Measurements from ENCODE around the gene ANKRD55. TPM values are rescaled to one million over a fixed set of nuclear protein-coding genes. Genes with fewer than 3 reads are reported as not detected.

ANKRD55 gene
- total and polyA plus RNA-seq, 9 of the 15 experiments (the other 6 are each of a cell fraction or from before 2014, with no cell fraction given), result 3.4 to 10.6 (median 6.5) TPM

DNA sequence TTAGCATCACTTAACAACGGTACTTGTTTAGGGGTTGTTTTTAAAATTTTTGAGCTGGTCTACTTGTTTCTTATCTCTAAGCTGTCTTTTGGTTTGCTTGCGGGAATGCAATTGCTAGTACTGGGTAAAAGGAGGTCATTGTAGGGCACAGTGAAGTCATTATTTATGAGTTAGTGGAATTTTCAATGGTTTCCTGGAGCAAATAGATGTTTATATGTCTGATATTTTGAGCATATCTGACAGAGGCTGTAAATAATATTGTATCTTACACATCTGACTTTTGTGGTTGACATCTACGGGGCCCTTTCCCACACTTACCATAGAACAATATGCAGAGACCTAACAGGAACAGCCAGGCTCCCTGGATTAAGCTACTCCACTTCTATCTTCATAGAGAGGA is 147.9 kb downstream of the ANKRD55 start (continued):
- TF ChIP-seq, protein P1, sequence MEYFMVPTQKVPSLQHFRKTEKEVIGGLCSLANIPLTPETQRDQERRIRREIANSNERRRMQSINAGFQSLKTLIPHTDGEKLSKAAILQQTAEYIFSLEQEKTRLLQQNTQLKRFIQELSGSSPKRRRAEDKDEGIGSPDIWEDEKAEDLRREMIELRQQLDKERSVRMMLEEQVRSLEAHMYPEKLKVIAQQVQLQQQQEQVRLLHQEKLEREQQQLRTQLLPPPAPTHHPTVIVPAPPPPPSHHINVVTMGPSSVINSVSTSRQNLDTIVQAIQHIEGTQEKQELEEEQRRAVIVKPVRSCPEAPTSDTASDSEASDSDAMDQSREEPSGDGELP (CRISPR knock-in tag; IDR thresholded peaks at IDR 0.05; ENCODE audit: borderline replicate concordance), result no peak
- TF ChIP-seq MAFF (IDR thresholded peaks at IDR 0.05; ENCODE audit: low read length), result no peak
- peak; percentile 69; the same call in 1 of the 2 replicates for TF ChIP-seq RNF2 (IDR thresholded peaks at IDR 0.05)
- peak in 1 of 2 experiments; percentile 75; a peak in 2 of 4 replicates for TF ChIP-seq RCOR1 (IDR thresholded peaks at IDR 0.05; ENCODE audit: borderline replicate concordance in 1 of 2, low read depth in 2 of 2, low read length in 2 of 2)
- TF ChIP-seq, protein P2, sequence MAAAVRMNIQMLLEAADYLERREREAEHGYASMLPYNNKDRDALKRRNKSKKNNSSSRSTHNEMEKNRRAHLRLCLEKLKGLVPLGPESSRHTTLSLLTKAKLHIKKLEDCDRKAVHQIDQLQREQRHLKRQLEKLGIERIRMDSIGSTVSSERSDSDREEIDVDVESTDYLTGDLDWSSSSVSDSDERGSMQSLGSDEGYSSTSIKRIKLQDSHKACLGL (CRISPR knock-in tag; IDR thresholded peaks at IDR 0.05; ENCODE audit: borderline replicate concordance, poor library complexity, severe bottlenecking), result no peak
- TF ChIP-seq CCNT2 (IDR thresholded peaks at IDR 0.05; ENCODE audit: borderline replicate concordance, extremely low read depth, insufficient read length, low read depth, low read length), result peak; percentile 86
- TF ChIP-seq LEF1 (IDR thresholded peaks at IDR 0.05), result peak; percentile 76; the same call in 1 of the 2 replicates
- no peak for TF ChIP-seq KAT2B (IDR thresholded peaks at IDR 0.05; ENCODE audit: low read depth, low read length)
- no peak for TF ChIP-seq ZNF140 (CRISPR knock-in tag; IDR thresholded peaks at IDR 0.05)
- no peak for TF ChIP-seq KLF1 (tag; IDR thresholded peaks at IDR 0.05)
- peak; percentile 42 to 60; a peak in 1 of 4 replicates for TF ChIP-seq FOXK2 (conservative IDR thresholded peaks at IDR 0.05 in 1 of 2, IDR thresholded peaks at IDR 0.05 in 1 of 2; ENCODE audit: low read depth in 2 of 2)
- TF ChIP-seq MTA2 (IDR thresholded peaks at IDR 0.05; ENCODE audit: low read depth), result 0 out of 2 replicates have a peak, but pooled peaks have one; percentile 47
- TF ChIP-seq ZNF696 (CRISPR knock-in tag; conservative IDR thresholded peaks at IDR 0.05), result no peak
- TF ChIP-seq FOXM1 (IDR thresholded peaks at IDR 0.05; ENCODE audit: low read depth), result peak; percentile 45; the same call in 1 of the 2 replicates
- TF ChIP-seq FOXM1 (CRISPR knock-in tag; IDR thresholded peaks at IDR 0.05; ENCODE audit: low read depth), result no peak
- no peak for TF ChIP-seq FOXO4 (CRISPR knock-in tag; IDR thresholded peaks at IDR 0.05)
- peak; percentile 61 for TF ChIP-seq CBFA2T3 (IDR thresholded peaks at IDR 0.05)
- peak; percentile 95 for TF ChIP-seq SOX6 (IDR thresholded peaks at IDR 0.05)
- TF ChIP-seq PPARD (CRISPR knock-in tag; IDR thresholded peaks at IDR 0.05), result no peak
- TF ChIP-seq NRF1 (conservative IDR thresholded peaks at IDR 0.05 in 1 of 2, IDR thresholded peaks at IDR 0.05 in 1 of 2), result peak; percentile 12 to 16; a peak in 1 of 4 replicates

Data from K562 (cell line).